H9 (cell line): ENCODE results near the gene TMCO4. TPM values are rescaled to one million over a fixed set of nuclear protein-coding genes. Genes with fewer than 3 reads are reported as not detected.

Experiments used
- DNase-seq: peaks from one replicate; pipeline ENCODE4 v3.0.0-alpha.2; 2017
- H2AFZ ChIP-seq: one replicate; pipeline ENCODE4 v1.6.1; 2013; ENCODE audit warnings: mild to moderate bottlenecking, low read length, control low read depth, moderate library complexity
- H2AK5ac ChIP-seq: 2 replicates; pipeline ENCODE4 v1.6.1; 2013; ENCODE audit warnings: low read length, control low read depth, mixed read lengths; ENCODE audit not compliant: insufficient read length
- H2BK120ac ChIP-seq: one replicate; pipeline ENCODE4 v1.6.1; 2013; ENCODE audit warnings: low read depth, mild to moderate bottlenecking, low read length, control low read depth, inconsistent platforms; ENCODE audit not compliant: poor library complexity, severe bottlenecking
- H2BK12ac ChIP-seq: 2 replicates; pipeline ENCODE4 v1.6.1; 2013; ENCODE audit warnings: low read length, control low read depth, mixed read lengths, low read depth; ENCODE audit not compliant: insufficient read length
- H2BK15ac ChIP-seq: 2 replicates; pipeline ENCODE4 v1.6.1; 2013; ENCODE audit warnings: low read depth, low read length, control low read depth
- H2BK20ac ChIP-seq: one replicate; pipeline ENCODE4 v1.6.1; 2013; ENCODE audit warnings: low read depth, mild to moderate bottlenecking, low read length, control low read depth, inconsistent platforms; ENCODE audit not compliant: poor library complexity, severe bottlenecking
- H2BK5ac ChIP-seq: 2 replicates; pipeline ENCODE4 v1.6.1; 2013; ENCODE audit warnings: low read length, control low read depth, mixed read lengths; ENCODE audit not compliant: insufficient read length
- H3K14ac ChIP-seq: 2 replicates; pipeline ENCODE4 v1.6.1; 2013; ENCODE audit warnings: low read length, control low read depth; ENCODE audit not compliant: insufficient read depth
- H3K18ac ChIP-seq: 2 replicates; pipeline ENCODE4 v1.6.1; 2013; ENCODE audit warnings: low read depth, mild to moderate bottlenecking, mixed read lengths, low read length, control low read depth; ENCODE audit not compliant: insufficient read length
- H3K23ac ChIP-seq: 2 replicates; pipeline ENCODE4 v1.6.1; 2013; ENCODE audit warnings: low read length, control low read depth, mixed read lengths, low read depth; ENCODE audit not compliant: insufficient read length
- H3K23me2 ChIP-seq: 2 replicates; pipeline ENCODE4 v1.6.1; 2013; ENCODE audit warnings: low read depth, mild to moderate bottlenecking, mixed read lengths, low read length, control low read depth; ENCODE audit not compliant: insufficient read length, poor library complexity, severe bottlenecking
- H3K27ac ChIP-seq: 2 replicates; pipeline ENCODE4 v1.5.1; 2013; ENCODE audit warnings: low read length, control low read depth, mixed read lengths, low read depth; ENCODE audit not compliant: insufficient read length
- H3K27me3 ChIP-seq: 2 replicates; pipeline ENCODE4 v1.6.1; 2013; ENCODE audit warnings: low read length, control low read depth, inconsistent platforms; ENCODE audit not compliant: insufficient read depth
- H3K4ac ChIP-seq: 2 replicates; pipeline ENCODE4 v1.6.1; 2013; ENCODE audit warnings: low read depth, mild to moderate bottlenecking, control low read depth, inconsistent platforms, low read length, moderate library complexity
- H3K4me1 ChIP-seq: 2 replicates; pipeline ENCODE4 v1.6.1; 2013; ENCODE audit warnings: low read length, control low read depth, inconsistent platforms; ENCODE audit not compliant: insufficient read depth
- H3K4me2 ChIP-seq: 2 replicates; pipeline ENCODE4 v1.6.1; 2013; ENCODE audit warnings: low read length, control low read depth, mixed read lengths; ENCODE audit not compliant: insufficient read length, insufficient read depth
- H3K56ac ChIP-seq: 2 replicates; pipeline ENCODE4 v1.6.1; 2013; ENCODE audit warnings: low read depth, mild to moderate bottlenecking, mixed read lengths, low read length, control low read depth; ENCODE audit not compliant: insufficient read length
- H3K79me1 ChIP-seq: 2 replicates; pipeline ENCODE4 v1.6.1; 2013; ENCODE audit warnings: low read depth, mild to moderate bottlenecking, moderate library complexity, low read length, control low read depth, inconsistent platforms; ENCODE audit not compliant: insufficient read depth, poor library complexity, severe bottlenecking
- H3K79me2 ChIP-seq: 2 replicates; pipeline ENCODE4 v1.6.1; 2013; ENCODE audit warnings: low read length, control low read depth, inconsistent platforms; ENCODE audit not compliant: insufficient read depth
- H3K9ac ChIP-seq: 2 replicates; pipeline ENCODE4 v1.6.1; 2013; ENCODE audit warnings: low read length, control low read depth, mixed read lengths; ENCODE audit not compliant: insufficient read length; ENCODE audit errors: extremely low read depth
- H3K9me3 ChIP-seq: one replicate; pipeline ENCODE4 v1.6.1; 2013; ENCODE audit warnings: low read depth, low read length, inconsistent platforms; ENCODE audit not compliant: control insufficient read depth
- H3T11ph ChIP-seq: one replicate; pipeline ENCODE4 v1.6.1; 2013; ENCODE audit warnings: mild to moderate bottlenecking, low read length, control low read depth, inconsistent platforms
- H4K20me1 ChIP-seq: one replicate; pipeline ENCODE4 v1.6.1; 2013; ENCODE audit not compliant: control insufficient read depth, insufficient read length, insufficient read depth
- H4K5ac ChIP-seq: 2 replicates; pipeline ENCODE4 v1.6.1; 2013; ENCODE audit warnings: low read depth, mild to moderate bottlenecking, mixed read lengths, low read length, control low read depth; ENCODE audit not compliant: insufficient read length
- H4K8ac ChIP-seq: replicated peaks from 2 replicates; pipeline ENCODE4 v1.6.1; 2013; ENCODE audit warnings: low read length, control low read depth, mixed read lengths, low read depth; ENCODE audit not compliant: insufficient read length
- H4K91ac ChIP-seq: 2 replicates; pipeline ENCODE4 v1.6.1; 2013; ENCODE audit warnings: low read depth, mild to moderate bottlenecking, moderate library complexity, mixed read lengths, low read length, control low read depth; ENCODE audit not compliant: insufficient read length
- H3K27ac Mint-ChIP-seq, 3 experiments: 2 replicates in 2 of 3; 3 replicates in 1 of 3; pipeline ENCODE4 v1.8.0; 2020 to 2021; ENCODE audit warnings: mixed read lengths in 3 of 3, mild to moderate bottlenecking in 1 of 3, moderate library complexity in 1 of 3
- H3K27me3 Mint-ChIP-seq: 2 replicates; pipeline ENCODE4 v1.8.0; 2021; ENCODE audit warnings: low read depth, mild to moderate bottlenecking, moderate library complexity, mixed read lengths
- H3K36me3 Mint-ChIP-seq, 3 experiments: 2 replicates in 2 of 3; 3 replicates in 1 of 3; pipeline ENCODE4 v1.8.0; 2020 to 2021; ENCODE audit warnings: low read depth in 3 of 3, mixed read lengths in 3 of 3; ENCODE audit not compliant: insufficient read depth in 1 of 3
- H3K4me1 Mint-ChIP-seq, 2 experiments: 2 replicates each; pipeline ENCODE4 v1.8.0; 2020; ENCODE audit warnings: mixed read lengths in 2 of 2
- H3K4me3 Mint-ChIP-seq, 2 experiments: 2 replicates in 1 of 2; 3 replicates in 1 of 2; pipeline ENCODE4 v1.8.0; 2020 to 2021; ENCODE audit warnings: mild to moderate bottlenecking in 2 of 2, mixed read lengths in 2 of 2, moderate library complexity in 1 of 2
- H3K9me3 Mint-ChIP-seq, 2 experiments: 2 replicates in 1 of 2; 3 replicates in 1 of 2; pipeline ENCODE4 v1.8.0; 2020; ENCODE audit warnings: mild to moderate bottlenecking in 2 of 2, mixed read lengths in 2 of 2, moderate library complexity in 1 of 2
- WGBS: extraction: QIAGEN DNeasy Blood & Tissue Kit; methylation state at CpG from one replicate; pipeline ENCODE4 v1.1.7; 2013; ENCODE audit warnings: missing lambda C conversion rate, low lambda C conversion rate, mixed read lengths; ENCODE audit not compliant: insufficient read length; ENCODE audit errors: extremely low coverage; 5-methylcytosine and 5-hydroxymethylcytosine counted together
- total RNA-seq: library from RNA; stranded (reverse); gene quantifications from 2 replicates; pipeline ENCODE4 v1.2.1, GENCODE V29; 2021
- TF ChIP-seq, protein P1 (sequence below): fragments of 200-600 bp; sonication (generic); conservative IDR thresholded peaks from 3 replicates; pipeline ENCODE4 v1.8.0; 2021; ENCODE audit warnings: antibody characterized with exemption, mild to moderate bottlenecking

The TMCO4 gene
- total RNA-seq, 1 experiment from 2014 or later, result 4.0 TPM

- Histone ChIP-seq H2BK12ac (no peak overlapping the region), H3K18ac (no peak overlapping the region), H3K27me3 (peaks cover 19% of the 10 kb centered on the region; the same call in 1 of the 2 replicates), H3K4me1 (no peaks in the 10 kb centered on the region), H2BK120ac (no peak overlapping the region), H3K23ac (no peak overlapping the region), H2BK15ac (no peak overlapping the region), H3K79me1 (no peaks in the 10 kb centered on the region), H4K5ac (no peak overlapping the region), H3K14ac (no peak overlapping the region), H3T11ph (no peak overlapping the region), H3K4ac (no peak overlapping the region), H2BK5ac (no peak overlapping the region), H2BK20ac (no peak overlapping the region), H4K8ac (no peak overlapping the region), H3K23me2 (no peaks in the 10 kb centered on the region), H3K79me2 (no peaks in the 10 kb centered on the region), H3K27ac (no peak overlapping the region), H4K91ac (no peak overlapping the region), H2AFZ (no peak overlapping the region), H3K9ac (no peak overlapping the region), H2AK5ac (no peak overlapping the region), H3K9me3 (no peaks in the 10 kb centered on the region), H3K56ac (no peak overlapping the region), H4K20me1 (no peaks in the 10 kb centered on the region), H3K4me2 (no peak overlapping the region)
- peaks cover 0 to 9% of the 10 kb centered on the region in 2 experiments; a peak in 2 of 4 replicates for H3K4me1 Mint-ChIP-seq
- no CpG with 5 or more reads among the region's 6 CpGs for WGBS
- TF ChIP-seq, protein P1, sequence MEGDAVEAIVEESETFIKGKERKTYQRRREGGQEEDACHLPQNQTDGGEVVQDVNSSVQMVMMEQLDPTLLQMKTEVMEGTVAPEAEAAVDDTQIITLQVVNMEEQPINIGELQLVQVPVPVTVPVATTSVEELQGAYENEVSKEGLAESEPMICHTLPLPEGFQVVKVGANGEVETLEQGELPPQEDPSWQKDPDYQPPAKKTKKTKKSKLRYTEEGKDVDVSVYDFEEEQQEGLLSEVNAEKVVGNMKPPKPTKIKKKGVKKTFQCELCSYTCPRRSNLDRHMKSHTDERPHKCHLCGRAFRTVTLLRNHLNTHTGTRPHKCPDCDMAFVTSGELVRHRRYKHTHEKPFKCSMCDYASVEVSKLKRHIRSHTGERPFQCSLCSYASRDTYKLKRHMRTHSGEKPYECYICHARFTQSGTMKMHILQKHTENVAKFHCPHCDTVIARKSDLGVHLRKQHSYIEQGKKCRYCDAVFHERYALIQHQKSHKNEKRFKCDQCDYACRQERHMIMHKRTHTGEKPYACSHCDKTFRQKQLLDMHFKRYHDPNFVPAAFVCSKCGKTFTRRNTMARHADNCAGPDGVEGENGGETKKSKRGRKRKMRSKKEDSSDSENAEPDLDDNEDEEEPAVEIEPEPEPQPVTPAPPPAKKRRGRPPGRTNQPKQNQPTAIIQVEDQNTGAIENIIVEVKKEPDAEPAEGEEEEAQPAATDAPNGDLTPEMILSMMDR, result no peak
- DNase-seq, result no peak
- H3K27ac Mint-ChIP-seq, result no peak overlapping the region
- peaks cover 0 to 4% (median 2%) of the 10 kb centered on the region in 3 experiments; a peak in 1 of 7 replicates for H3K36me3 Mint-ChIP-seq
- no peak overlapping the region for H3K4me3 Mint-ChIP-seq
- H3K27me3 Mint-ChIP-seq, result peaks cover 84% of the 10 kb centered on the region
- no peaks in the 10 kb centered on the region; a peak in 1 of 5 replicates for H3K9me3 Mint-ChIP-seq
Observed at GRCh38 chr1:19775317-19775716, 24.4 kb downstream of the TMCO4 start.
